Neutrophil (primary cell): Measurements from ENCODE around the gene IL36G.

ENCODE experiments used
- H3K27ac ChIP-seq: fragments of 200-600 bp; sonication (generic); 2 replicates; pipeline ENCODE4 v1.5.1; 2016; ENCODE audit warnings: mild to moderate bottlenecking, moderate library complexity
- H3K27me3 ChIP-seq: fragments of 200-600 bp; sonication (generic); 2 replicates; pipeline ENCODE4 v1.6.0; 2016; ENCODE audit warnings: mild to moderate bottlenecking
- H3K36me3 ChIP-seq: fragments of 200-600 bp; sonication (generic); 2 replicates; pipeline ENCODE4 v1.5.1; 2017
- H3K4me1 ChIP-seq, 2 experiments: fragments of 200-600 bp in 1 of 2; sonication (generic) in 1 of 2; 1 replicate in 1 of 2; 2 replicates in 1 of 2; pipeline versions ENCODE4 v1.5.1 to v1.6.1; 2013 to 2016; ENCODE audit warnings: low read depth in 1 of 2, low read length in 1 of 2, mild to moderate bottlenecking in 1 of 2, moderate library complexity in 1 of 2; ENCODE audit not compliant: control insufficient read depth in 1 of 2, insufficient read depth in 1 of 2
- H3K4me3 ChIP-seq, 2 experiments: fragments of 200-600 bp in 1 of 2; sonication (generic) in 1 of 2; 1 replicate in 1 of 2; 2 replicates in 1 of 2; pipeline ENCODE4 v1.5.1; 2013 to 2016; ENCODE audit warnings: low read depth in 1 of 2, low read length in 1 of 2, mild to moderate bottlenecking in 1 of 2, moderate library complexity in 1 of 2
- H3K9me3 ChIP-seq: fragments of 200-600 bp; sonication (generic); 2 replicates; pipeline ENCODE4 v1.5.1; 2016
- TF ChIP-seq, protein P1 (sequence below): fragments of 200-600 bp; sonication (generic); IDR thresholded peaks from 2 replicates; pipeline ENCODE4 v1.5.1; 2016; ENCODE audit warnings: antibody characterized with exemption

Gene IL36G

DNA sequence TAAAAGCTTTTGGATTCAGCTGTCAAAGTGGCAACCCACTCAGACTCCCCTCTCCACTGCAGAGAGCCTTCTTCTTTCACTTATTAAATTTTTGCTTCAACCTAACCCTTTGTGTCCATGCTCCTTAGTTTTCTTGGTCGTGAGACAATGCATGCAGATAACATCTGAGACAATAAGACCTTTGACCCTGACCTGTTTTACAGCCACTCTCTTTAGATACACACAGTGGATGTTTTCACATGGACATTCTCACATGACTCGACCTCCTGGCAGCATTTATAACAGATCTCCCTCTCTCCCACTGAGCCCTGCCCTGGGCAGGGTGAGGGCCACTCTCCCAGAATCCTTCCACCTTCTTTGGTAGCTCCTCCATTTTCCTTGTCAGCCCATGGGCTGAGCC, 30.4 kb upstream of the IL36G start:
- Histone ChIP-seq H3K4me1 (no peaks in the 10 kb centered on the region), H3K27me3 (peaks cover 7% of the 10 kb centered on the region), H3K9me3 (no peaks in the 10 kb centered on the region), H3K4me3 (no peak overlapping the region), H3K36me3 (no peaks in the 10 kb centered on the region), H3K27ac (no peak overlapping the region)
- TF ChIP-seq, protein P1, sequence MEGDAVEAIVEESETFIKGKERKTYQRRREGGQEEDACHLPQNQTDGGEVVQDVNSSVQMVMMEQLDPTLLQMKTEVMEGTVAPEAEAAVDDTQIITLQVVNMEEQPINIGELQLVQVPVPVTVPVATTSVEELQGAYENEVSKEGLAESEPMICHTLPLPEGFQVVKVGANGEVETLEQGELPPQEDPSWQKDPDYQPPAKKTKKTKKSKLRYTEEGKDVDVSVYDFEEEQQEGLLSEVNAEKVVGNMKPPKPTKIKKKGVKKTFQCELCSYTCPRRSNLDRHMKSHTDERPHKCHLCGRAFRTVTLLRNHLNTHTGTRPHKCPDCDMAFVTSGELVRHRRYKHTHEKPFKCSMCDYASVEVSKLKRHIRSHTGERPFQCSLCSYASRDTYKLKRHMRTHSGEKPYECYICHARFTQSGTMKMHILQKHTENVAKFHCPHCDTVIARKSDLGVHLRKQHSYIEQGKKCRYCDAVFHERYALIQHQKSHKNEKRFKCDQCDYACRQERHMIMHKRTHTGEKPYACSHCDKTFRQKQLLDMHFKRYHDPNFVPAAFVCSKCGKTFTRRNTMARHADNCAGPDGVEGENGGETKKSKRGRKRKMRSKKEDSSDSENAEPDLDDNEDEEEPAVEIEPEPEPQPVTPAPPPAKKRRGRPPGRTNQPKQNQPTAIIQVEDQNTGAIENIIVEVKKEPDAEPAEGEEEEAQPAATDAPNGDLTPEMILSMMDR, result no peak

DNA sequence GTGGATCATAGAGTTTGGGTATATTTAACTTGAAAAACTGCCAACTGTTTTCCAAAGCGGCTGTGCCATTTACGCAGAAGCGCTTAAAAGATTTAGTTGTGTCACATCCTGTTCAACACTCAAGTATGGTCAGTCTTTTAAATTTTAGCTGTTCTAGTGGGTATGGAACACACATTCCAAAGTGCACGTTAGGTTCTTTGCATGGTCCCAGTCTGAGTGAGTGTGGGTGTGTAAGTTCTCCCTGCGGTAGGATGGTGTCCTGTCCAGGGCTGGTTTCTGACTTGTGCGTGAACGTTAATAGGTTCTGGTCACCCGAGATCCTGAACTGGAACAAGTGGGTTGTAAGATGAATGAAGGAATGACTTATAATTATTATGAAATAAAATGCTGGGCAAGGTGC, 28.4 kb upstream of the IL36G start:
- Histone ChIP-seq H3K27me3 (peaks cover 7% of the 10 kb centered on the region), H3K27ac (no peak overlapping the region), H3K36me3 (no peaks in the 10 kb centered on the region), H3K4me3 (no peak overlapping the region), H3K9me3 (no peaks in the 10 kb centered on the region), H3K4me1 (no peaks in the 10 kb centered on the region)
- TF ChIP-seq, protein P1, result no peak

DNA sequence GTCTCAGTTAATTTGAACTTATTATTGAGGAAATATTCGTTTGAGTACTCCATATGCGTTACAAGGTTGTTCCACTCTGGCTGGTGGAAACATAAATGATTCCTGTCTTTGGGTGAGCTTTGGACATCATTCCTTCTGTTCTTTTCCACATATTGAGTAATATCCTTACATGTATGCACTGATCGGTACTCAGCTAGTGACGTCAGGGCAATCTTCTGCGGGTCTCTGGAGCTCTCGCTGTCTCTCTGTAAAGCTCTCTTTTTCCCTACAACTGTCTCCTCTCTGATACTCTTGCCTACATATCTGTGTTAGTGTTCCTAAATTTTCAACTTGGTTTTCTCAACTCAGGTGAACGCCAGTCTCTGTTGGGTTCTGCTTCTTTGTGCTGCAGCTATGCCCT, 23.4 kb upstream of the IL36G start:
- Histone ChIP-seq H3K27ac (no peak overlapping the region), H3K36me3 (no peaks in the 10 kb centered on the region), H3K9me3 (no peaks in the 10 kb centered on the region), H3K4me1 (no peaks in the 10 kb centered on the region), H3K4me3 (no peak overlapping the region), H3K27me3 (peaks cover 3% of the 10 kb centered on the region)
- TF ChIP-seq, protein P1, result no peak

DNA sequence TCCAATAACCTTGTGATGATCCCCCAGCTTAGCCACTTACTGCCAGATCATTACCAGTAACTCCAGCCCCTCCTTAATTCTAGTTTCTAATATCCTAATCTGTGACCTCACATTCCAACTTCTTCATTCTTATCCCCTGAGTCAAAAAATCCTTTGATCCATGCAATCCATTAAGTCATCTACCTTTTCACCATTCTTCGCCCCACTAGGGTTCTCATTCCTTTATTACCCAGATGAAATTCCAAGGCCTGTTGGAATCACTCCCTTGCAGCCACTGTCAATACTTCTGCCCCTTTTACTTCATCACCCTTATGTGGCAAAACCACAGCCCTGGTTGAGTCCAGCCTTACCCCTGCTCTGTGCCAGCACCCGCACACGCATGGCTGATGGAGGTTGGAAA, 20.3 kb upstream of the IL36G start:
- Histone ChIP-seq H3K4me1 (no peaks in the 10 kb centered on the region), H3K36me3 (no peaks in the 10 kb centered on the region), H3K9me3 (no peaks in the 10 kb centered on the region), H3K27me3 (no peaks in the 10 kb centered on the region), H3K4me3 (no peak overlapping the region), H3K27ac (no peak overlapping the region)
- TF ChIP-seq, protein P1, result no peak

DNA sequence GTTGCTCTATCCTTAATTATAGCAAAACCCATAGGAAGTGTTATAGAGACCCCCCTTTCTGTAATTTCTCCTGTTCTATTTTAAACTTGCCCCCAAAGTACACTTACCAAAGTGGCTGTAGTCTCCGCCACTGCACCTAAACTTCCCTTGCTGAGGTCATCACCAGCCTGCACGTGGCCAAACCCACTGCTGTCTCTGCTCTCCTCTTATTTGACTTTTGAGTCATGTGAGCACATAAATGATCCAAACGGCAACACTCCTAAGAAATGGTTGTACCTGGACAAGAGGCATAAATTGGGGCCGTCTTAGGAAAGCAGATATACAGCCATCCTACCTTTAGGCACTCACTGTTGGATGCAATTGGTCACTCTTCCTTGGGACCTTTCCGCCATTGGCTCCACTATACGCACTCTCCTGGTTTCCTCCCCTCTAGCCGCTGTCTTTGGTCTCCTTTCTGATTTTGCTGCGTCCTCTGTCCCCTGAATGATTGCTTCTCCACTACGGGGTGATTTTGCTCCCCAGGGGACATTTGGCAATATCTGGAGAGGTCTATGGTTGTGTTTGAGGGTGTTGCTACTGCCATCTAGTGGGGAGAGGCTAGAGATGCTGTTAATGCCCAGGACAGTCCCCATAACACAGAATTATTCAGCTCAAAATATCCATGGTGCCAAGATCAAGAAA, 19.2 kb upstream of the IL36G start:
- Histone ChIP-seq H3K9me3 (no peaks in the 10 kb centered on the region), H3K27ac (no peak overlapping the region), H3K36me3 (no peaks in the 10 kb centered on the region), H3K27me3 (no peaks in the 10 kb centered on the region), H3K4me1 (no peaks in the 10 kb centered on the region), H3K4me3 (no peak overlapping the region)
- TF ChIP-seq, protein P1, result peak; percentile 48
